Endodermal cell (in vitro differentiated cells): Measurements from ENCODE around the gene MRPL44. TPM values are rescaled to one million over a fixed set of nuclear protein-coding genes. Genes with fewer than 3 reads are reported as not detected.
"Not testable (repeated sequence)": the region's sequence is repeated elsewhere in the genome, so short reads cannot be mapped to it uniquely, and the experiment has no call there.

ENCODE experiments used
- DNase-seq: peaks from one replicate; pipeline ENCODE4 v3.0.0-alpha.2; 2017
- H3K27ac ChIP-seq: 2 replicates; pipeline ENCODE4 v1.5.1; 2013; ENCODE audit warnings: mild to moderate bottlenecking, low read depth, low read length, moderate library complexity
- H3K27me3 ChIP-seq: 2 replicates; pipeline ENCODE4 v1.6.1; 2013; ENCODE audit warnings: mild to moderate bottlenecking, low read length, moderate library complexity; ENCODE audit not compliant: insufficient read depth, control insufficient read depth, poor library complexity, severe bottlenecking
- H3K36me3 ChIP-seq: 2 replicates; pipeline ENCODE4 v1.7.0; 2013; ENCODE audit warnings: mild to moderate bottlenecking, low read length, moderate library complexity; ENCODE audit not compliant: control insufficient read depth, insufficient read depth
- H3K4me1 ChIP-seq: one replicate; pipeline ENCODE4 v1.7.0; 2013; ENCODE audit warnings: low read length; ENCODE audit not compliant: control insufficient read depth, insufficient read depth
- H3K4me3 ChIP-seq: 2 replicates; pipeline ENCODE4 v1.5.1; 2013; ENCODE audit warnings: mild to moderate bottlenecking, low read length, moderate library complexity
- H3K9ac ChIP-seq: 2 replicates; pipeline ENCODE4 v1.6.1; 2013; ENCODE audit warnings: mild to moderate bottlenecking, low read length, moderate library complexity; ENCODE audit not compliant: poor library complexity, severe bottlenecking; ENCODE audit errors: extremely low read depth
- H3K9me3 ChIP-seq: 2 replicates; pipeline ENCODE4 v1.6.1; 2013; ENCODE audit warnings: mild to moderate bottlenecking, low read length, moderate library complexity; ENCODE audit not compliant: control insufficient read depth
- H3K27ac Mint-ChIP-seq: 2 replicates; pipeline ENCODE4 v1.8.0; 2020; ENCODE audit warnings: mixed read lengths
- H3K27me3 Mint-ChIP-seq: 2 replicates; pipeline ENCODE4 v1.8.0; 2021; ENCODE audit warnings: mild to moderate bottlenecking, mixed read lengths; ENCODE audit not compliant: insufficient read depth
- H3K36me3 Mint-ChIP-seq: 2 replicates; pipeline ENCODE4 v1.8.0; 2020; ENCODE audit warnings: low read depth, mixed read lengths
- H3K4me1 Mint-ChIP-seq: 2 replicates; pipeline ENCODE4 v1.8.0; 2020; ENCODE audit warnings: mixed read lengths
- H3K4me3 Mint-ChIP-seq: 2 replicates; pipeline ENCODE4 v1.8.0; 2020; ENCODE audit warnings: mild to moderate bottlenecking, moderate library complexity, mixed read lengths
- H3K9me3 Mint-ChIP-seq: 2 replicates; pipeline ENCODE4 v1.8.0; 2020; ENCODE audit warnings: mild to moderate bottlenecking, mixed read lengths
- WGBS, 2 experiments: methylation state at CpG; one replicate each; pipeline versions ENCODE4 v1.1.5 to v1.1.7; 2013; ENCODE audit warnings: missing lambda C conversion rate in 2 of 2, mixed read lengths in 1 of 2; ENCODE audit not compliant: insufficient coverage in 1 of 2, insufficient read length in 1 of 2; 5-methylcytosine and 5-hydroxymethylcytosine counted together
- total RNA-seq, 2 donors: library from RNA; stranded (reverse); fragmentation: NEBNext Ultra II Directional in 1 of 2; extraction: Animal tissue kit (Norgen Biotek cat#: 25700) in 1 of 2; gene quantifications; 2 replicates in 1 of 2; 3 replicates in 1 of 2; pipeline ENCODE4 v1.2.1, GENCODE V29; 2021
- TF ChIP-seq, protein P1 (sequence below): fragments of 200-600 bp; sonication (generic); conservative IDR thresholded peaks from 2 replicates; pipeline ENCODE4 v1.5.0; 2021; ENCODE audit warnings: antibody characterized with exemption, mild to moderate bottlenecking

The MRPL44 gene
- total RNA-seq, 2 donors from 2014 or later, result 38.7 to 43.4 TPM

DNA sequence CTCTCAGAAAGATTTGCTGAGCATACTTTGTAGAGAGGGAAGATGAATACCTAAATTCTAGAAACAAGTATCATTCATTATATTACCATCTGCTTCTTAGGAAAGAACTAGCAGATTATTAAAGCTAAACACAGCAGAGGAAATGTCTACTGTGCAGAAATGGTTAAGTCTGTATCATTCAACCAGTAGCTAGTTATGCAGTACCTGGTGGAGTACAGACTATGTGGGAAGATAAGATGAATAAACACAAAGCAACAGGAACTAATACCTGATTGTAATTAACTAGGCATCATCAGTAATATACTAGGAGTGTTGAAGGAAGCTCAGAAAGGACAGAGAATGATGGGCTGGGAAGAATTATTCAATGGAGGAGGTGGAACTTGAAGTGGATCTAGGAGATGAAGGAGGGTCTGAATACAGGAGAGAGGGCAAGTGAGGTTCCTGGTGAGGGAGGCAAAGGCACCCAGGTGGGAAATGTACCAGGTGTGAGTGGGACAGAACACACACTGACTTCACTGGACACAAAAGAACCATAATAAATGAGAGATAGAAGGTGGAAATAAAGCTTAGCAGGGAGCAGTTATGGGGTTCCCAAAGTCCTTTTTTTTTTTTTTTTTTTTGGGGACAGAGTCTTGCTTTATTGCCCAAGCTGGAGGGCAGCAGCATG lies 21.7 kb upstream of the MRPL44 start:
- H3K9me3 Mint-ChIP-seq, result no peaks in the 10 kb centered on the region
- peaks cover 11% of the 10 kb centered on the region for H3K36me3 Mint-ChIP-seq
- DNase-seq, result no peak
- Histone ChIP-seq H3K9ac (no peak overlapping the region), H3K27ac (no peak overlapping the region), H3K36me3 (peaks cover 4% of the 10 kb centered on the region), H3K9me3 (no peaks in the 10 kb centered on the region), H3K4me3 (no peak overlapping the region), H3K27me3 (no peaks in the 10 kb centered on the region), H3K4me1 (peaks cover 8% of the 10 kb centered on the region)
- H3K4me3 Mint-ChIP-seq, result no peak overlapping the region
- no peak overlapping the region for H3K27ac Mint-ChIP-seq
- no peaks in the 10 kb centered on the region for H3K27me3 Mint-ChIP-seq
- peaks cover 51% of the 10 kb centered on the region for H3K4me1 Mint-ChIP-seq
- TF ChIP-seq, protein P1, sequence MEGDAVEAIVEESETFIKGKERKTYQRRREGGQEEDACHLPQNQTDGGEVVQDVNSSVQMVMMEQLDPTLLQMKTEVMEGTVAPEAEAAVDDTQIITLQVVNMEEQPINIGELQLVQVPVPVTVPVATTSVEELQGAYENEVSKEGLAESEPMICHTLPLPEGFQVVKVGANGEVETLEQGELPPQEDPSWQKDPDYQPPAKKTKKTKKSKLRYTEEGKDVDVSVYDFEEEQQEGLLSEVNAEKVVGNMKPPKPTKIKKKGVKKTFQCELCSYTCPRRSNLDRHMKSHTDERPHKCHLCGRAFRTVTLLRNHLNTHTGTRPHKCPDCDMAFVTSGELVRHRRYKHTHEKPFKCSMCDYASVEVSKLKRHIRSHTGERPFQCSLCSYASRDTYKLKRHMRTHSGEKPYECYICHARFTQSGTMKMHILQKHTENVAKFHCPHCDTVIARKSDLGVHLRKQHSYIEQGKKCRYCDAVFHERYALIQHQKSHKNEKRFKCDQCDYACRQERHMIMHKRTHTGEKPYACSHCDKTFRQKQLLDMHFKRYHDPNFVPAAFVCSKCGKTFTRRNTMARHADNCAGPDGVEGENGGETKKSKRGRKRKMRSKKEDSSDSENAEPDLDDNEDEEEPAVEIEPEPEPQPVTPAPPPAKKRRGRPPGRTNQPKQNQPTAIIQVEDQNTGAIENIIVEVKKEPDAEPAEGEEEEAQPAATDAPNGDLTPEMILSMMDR, result no peak

GRCh38 chr2:223936862-223937326 lies 20.4 kb upstream of the MRPL44 start:
- Histone ChIP-seq H3K9me3 (no peaks in the 10 kb centered on the region), H3K36me3 (peaks cover 4% of the 10 kb centered on the region), H3K4me1 (peaks cover 8% of the 10 kb centered on the region), H3K4me3 (no peak overlapping the region), H3K27me3 (no peaks in the 10 kb centered on the region), H3K27ac (no peak overlapping the region), H3K9ac (no peak overlapping the region)
- WGBS, 2 experiments, result 89 to 95% methylated on average over 3 to 5 of the region's 5 CpGs
- peaks cover 17% of the 10 kb centered on the region for H3K36me3 Mint-ChIP-seq
- DNase-seq, result no peak
- no peaks in the 10 kb centered on the region for H3K9me3 Mint-ChIP-seq
- no peak overlapping the region for H3K4me3 Mint-ChIP-seq
- H3K4me1 Mint-ChIP-seq, result peaks cover 52% of the 10 kb centered on the region
- H3K27me3 Mint-ChIP-seq, result no peaks in the 10 kb centered on the region
- TF ChIP-seq, protein P1, result no peak
- H3K27ac Mint-ChIP-seq, result peak overlapping the region; percentile 49

DNA sequence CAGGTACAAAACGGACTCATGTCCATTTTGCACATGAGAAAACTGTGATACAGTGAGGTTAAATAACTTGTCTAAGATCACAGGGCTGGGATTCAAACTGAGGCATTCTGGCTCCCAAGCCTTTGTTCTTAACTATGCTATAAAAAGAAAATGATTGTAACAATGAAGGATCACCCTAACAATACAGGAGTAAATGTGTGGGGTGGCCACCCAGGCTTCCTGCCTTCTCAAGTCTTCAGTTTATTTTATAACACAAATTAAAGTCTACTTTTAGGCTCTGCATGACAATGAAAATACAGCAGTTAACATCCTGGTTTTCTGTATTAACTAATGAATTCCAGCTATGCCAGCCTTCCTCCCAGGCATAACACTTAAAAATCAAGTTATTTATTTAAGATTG lies 19.7 kb upstream of the MRPL44 start:
- Histone ChIP-seq H3K4me3 (no peak overlapping the region), H3K9me3 (no peaks in the 10 kb centered on the region), H3K9ac (no peak overlapping the region), H3K4me1 (peaks cover 8% of the 10 kb centered on the region), H3K36me3 (peaks cover 2% of the 10 kb centered on the region), H3K27me3 (no peaks in the 10 kb centered on the region), H3K27ac (no peak overlapping the region)
- Mint-ChIP-seq H3K36me3 (peaks cover 16% of the 10 kb centered on the region), H3K9me3 (no peaks in the 10 kb centered on the region), H3K4me1 (peaks cover 53% of the 10 kb centered on the region), H3K4me3 (no peak overlapping the region), H3K27me3 (no peaks in the 10 kb centered on the region), H3K27ac (no peak overlapping the region)
- WGBS, 2 experiments, result 0% methylated on average over 1 of the region's 1 CpG
- DNase-seq, result no peak
- TF ChIP-seq, protein P1, result no peak

DNA sequence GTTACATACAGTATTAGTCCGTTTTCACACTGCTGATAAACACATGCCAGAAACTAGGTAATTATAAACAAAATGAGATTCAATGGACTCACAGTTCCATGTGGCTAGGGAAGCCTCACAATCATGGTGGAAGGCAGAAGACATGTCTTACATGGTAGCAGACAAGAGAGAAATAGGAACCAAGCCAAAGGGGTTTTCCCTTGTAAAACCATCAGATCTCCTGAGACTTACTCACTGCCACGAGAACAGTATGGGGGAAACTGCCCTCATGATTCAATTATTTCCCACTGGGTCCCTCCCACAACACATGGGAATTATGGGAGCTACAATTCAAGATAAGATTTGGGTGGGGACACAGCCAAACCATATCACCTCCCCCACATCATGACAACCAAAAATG lies 17.8 kb upstream of the MRPL44 start:
- not testable (repeated sequence) for H3K4me3 ChIP-seq, H3K4me1 ChIP-seq, H3K27ac ChIP-seq, H3K9me3 Mint-ChIP-seq, DNase-seq, H3K27me3 ChIP-seq, H3K27me3 Mint-ChIP-seq, H3K9me3 ChIP-seq, H3K9ac ChIP-seq, H3K36me3 ChIP-seq, H3K4me3 Mint-ChIP-seq
- Mint-ChIP-seq H3K27ac (peak overlapping the region; percentile 21), H3K36me3 (peaks cover 19% of the 10 kb centered on the region), H3K4me1 (peaks cover 54% of the 10 kb centered on the region)
- WGBS, 2 experiments, result 89% methylated on average over 2 of the region's 2 CpGs; no CpG with 5 or more reads in 1 of the 2 experiments
